ENCODE data around the gene PIK3R4.

Gene PIK3R4

GRCh38 chr3:130640027-130640426 is 106.6 kb downstream of the PIK3R4 start:
- no peak for DNase-seq (ENCODE audit: low read depth in 2 of 2)

GRCh38 chr3:130636480-130637234 is 110.0 kb downstream of the PIK3R4 start:
- no peak for DNase-seq (ENCODE audit: low read depth in 2 of 2)

- DNase-seq (ENCODE audit: low read depth in 2 of 2): no peak
These were observed 110.7 kb downstream of the PIK3R4 start for GRCh38 chr3:130635978-130636377.

GRCh38 chr3:130635285-130635684 is 111.3 kb downstream of the PIK3R4 start:
- DNase-seq (ENCODE audit: low read depth in 2 of 2): no peak

All from stimulated activated CD8-positive, alpha-beta memory T cell treated with anti-CD3 and anti-CD28 coated beads, Interleukin-15, amount 100 ng/mL, for 48 hours (primary cell).